Mesenchymal stem cell (in vitro differentiated cells and primary cell): ENCODE results near the gene LIPI.
"Not testable (repeated sequence)": the region's sequence is repeated elsewhere in the genome, so short reads cannot be mapped to it uniquely, and the experiment has no call there.

Source experiments
- DNase-seq: peaks from one replicate; pipeline ENCODE4 v3.0.0-alpha.2; 2013
- H2AFZ ChIP-seq: one replicate; pipeline ENCODE4 v1.6.1; 2013; ENCODE audit warnings: low read depth, mild to moderate bottlenecking, control low read depth, inconsistent platforms, low read length, moderate library complexity
- H2AK5ac ChIP-seq: 2 replicates; pipeline ENCODE4 v1.6.1; 2013; ENCODE audit warnings: low read length, moderate library complexity, mild to moderate bottlenecking, inconsistent platforms; ENCODE audit not compliant: severe bottlenecking
- H2BK120ac ChIP-seq: one replicate; pipeline ENCODE4 v1.6.1; 2013; ENCODE audit warnings: low read depth, mild to moderate bottlenecking, inconsistent platforms, low read length, moderate library complexity
- H2BK12ac ChIP-seq, 2 experiments: one replicate each; pipeline ENCODE4 v1.6.1; 2013; ENCODE audit warnings: inconsistent platforms in 2 of 2, low read length in 2 of 2, mild to moderate bottlenecking in 2 of 2, moderate library complexity in 2 of 2, control low read depth in 1 of 2
- H2BK15ac ChIP-seq: one replicate; pipeline ENCODE4 v1.6.1; 2013; ENCODE audit warnings: mild to moderate bottlenecking, low read depth, inconsistent platforms; ENCODE audit not compliant: poor library complexity, severe bottlenecking
- H2BK5ac ChIP-seq: 2 replicates; pipeline ENCODE4 v1.6.1; 2013; ENCODE audit warnings: low read depth, mild to moderate bottlenecking, low read length, control low read depth, inconsistent platforms; ENCODE audit not compliant: poor library complexity, severe bottlenecking
- H3K14ac ChIP-seq, 2 experiments: one replicate each; pipeline ENCODE4 v1.6.1; 2013; ENCODE audit warnings: inconsistent platforms in 2 of 2, low read length in 2 of 2, control low read depth in 1 of 2, mild to moderate bottlenecking in 1 of 2, moderate library complexity in 1 of 2
- H3K18ac ChIP-seq, 2 experiments: one replicate each; pipeline ENCODE4 v1.6.1; 2013; ENCODE audit warnings: inconsistent platforms in 2 of 2, low read length in 2 of 2, control low read depth in 1 of 2, low read depth in 1 of 2, mild to moderate bottlenecking in 1 of 2
- H3K23ac ChIP-seq, 2 experiments: one replicate each; pipeline ENCODE4 v1.6.1; 2013; ENCODE audit warnings: inconsistent platforms in 2 of 2, low read length in 2 of 2, mild to moderate bottlenecking in 2 of 2, moderate library complexity in 2 of 2, control low read depth in 1 of 2
- H3K27ac ChIP-seq: 2 replicates; pipeline ENCODE4 v1.5.1; 2013; ENCODE audit warnings: mild to moderate bottlenecking, moderate library complexity, low read length, control low read depth, inconsistent platforms; ENCODE audit not compliant: poor library complexity, severe bottlenecking
- H3K27me3 ChIP-seq, 2 experiments: 2 replicates each; pipeline versions ENCODE4 v1.6.1 to v1.7.0; 2013; ENCODE audit warnings: low read length in 2 of 2, mild to moderate bottlenecking in 2 of 2, moderate library complexity in 2 of 2, control low read depth in 1 of 2, inconsistent platforms in 1 of 2; ENCODE audit not compliant: control insufficient read depth in 1 of 2, insufficient read depth in 1 of 2
- H3K36me3 ChIP-seq, 2 experiments: 2 replicates each; pipeline versions ENCODE4 v1.6.1 to v1.7.0; 2013; ENCODE audit warnings: low read length in 2 of 2, control low read depth in 1 of 2, inconsistent platforms in 1 of 2, low read depth in 1 of 2, mild to moderate bottlenecking in 1 of 2; ENCODE audit not compliant: insufficient read depth in 2 of 2, control insufficient read depth in 1 of 2
- H3K4ac ChIP-seq, 2 experiments: one replicate each; pipeline ENCODE4 v1.6.1; 2013; ENCODE audit warnings: inconsistent platforms in 2 of 2, low read length in 2 of 2, mild to moderate bottlenecking in 2 of 2, moderate library complexity in 2 of 2, control low read depth in 1 of 2, low read depth in 1 of 2
- H3K4me1 ChIP-seq: 2 replicates; pipeline ENCODE4 v1.6.1; 2013; ENCODE audit warnings: low read depth, low read length, control low read depth; ENCODE audit not compliant: control insufficient read depth, insufficient read depth
- H3K4me2 ChIP-seq: 2 replicates; pipeline ENCODE4 v1.6.1; 2013; ENCODE audit warnings: low read length, mild to moderate bottlenecking, inconsistent platforms; ENCODE audit not compliant: poor library complexity, severe bottlenecking
- H3K4me3 ChIP-seq, 2 experiments: 2 replicates each; pipeline versions ENCODE4 v1.5.1 to v1.7.0; 2013; ENCODE audit warnings: low read length in 2 of 2, mild to moderate bottlenecking in 2 of 2, control low read depth in 1 of 2, low read depth in 1 of 2; ENCODE audit not compliant: insufficient read depth in 1 of 2
- H3K79me1 ChIP-seq: replicated peaks from 2 replicates; pipeline ENCODE4 v1.6.1; 2013; ENCODE audit warnings: mild to moderate bottlenecking, control low read depth, low read length, inconsistent platforms; ENCODE audit not compliant: poor library complexity, severe bottlenecking
- H3K9ac ChIP-seq: 2 replicates; pipeline ENCODE4 v1.7.0; 2013; ENCODE audit warnings: mild to moderate bottlenecking, low read length, moderate library complexity
- H3K9me3 ChIP-seq: 2 replicates; pipeline ENCODE4 v1.7.0; 2013; ENCODE audit warnings: mild to moderate bottlenecking, low read length; ENCODE audit not compliant: control insufficient read depth
- H4K8ac ChIP-seq: one replicate; pipeline ENCODE4 v1.6.1; 2013; ENCODE audit warnings: inconsistent platforms, mild to moderate bottlenecking, low read length, moderate library complexity
- H4K91ac ChIP-seq: one replicate; pipeline ENCODE4 v1.6.1; 2013; ENCODE audit warnings: mild to moderate bottlenecking, low read length, inconsistent platforms
- WGBS: methylation state at CpG from one replicate; pipeline ENCODE4 v1.1.7; 2013; ENCODE audit warnings: mixed read lengths; 5-methylcytosine and 5-hydroxymethylcytosine counted together

The LIPI gene

DNA sequence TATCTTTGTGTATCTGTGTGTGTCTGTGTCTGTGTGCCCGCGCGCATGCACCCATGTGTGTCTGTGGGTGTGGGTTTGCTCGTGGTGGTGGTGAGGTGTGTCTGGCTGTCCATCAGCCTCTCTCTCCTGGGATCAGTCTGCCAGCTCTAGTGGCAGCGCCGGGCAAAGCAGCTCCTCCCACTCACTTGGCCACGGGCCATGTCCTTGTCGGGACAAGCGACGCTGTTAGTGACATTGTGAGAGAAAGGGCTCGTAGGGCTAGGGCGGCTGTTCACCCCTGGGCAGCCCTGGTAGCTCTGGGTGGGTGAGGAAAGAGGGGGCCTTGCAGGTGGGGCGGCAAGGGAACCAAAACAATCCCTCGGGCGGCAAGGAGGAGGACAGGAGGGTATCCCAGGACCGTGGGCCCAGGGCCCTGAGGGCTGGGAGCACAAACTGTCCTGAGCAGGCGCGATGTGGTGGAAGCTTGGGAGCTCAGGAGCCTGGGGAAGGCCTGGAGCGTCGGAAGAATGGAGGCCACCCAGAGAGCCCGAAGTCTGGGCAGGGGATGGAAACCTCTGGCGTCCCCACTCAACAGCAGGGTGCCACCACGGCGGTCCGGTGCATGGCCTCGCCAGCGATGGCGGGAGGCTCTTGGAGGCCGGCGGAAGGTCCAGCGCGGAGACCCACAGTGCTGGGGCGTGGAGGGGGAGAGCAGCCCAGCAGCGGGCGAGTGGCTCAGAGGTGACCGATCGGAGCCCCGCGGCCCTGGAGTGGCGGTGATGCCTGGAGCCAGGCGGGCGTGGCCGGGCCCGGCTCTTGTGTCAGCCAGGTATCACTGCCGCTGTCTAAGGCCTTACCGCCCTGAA is 140.5 kb downstream of the LIPI start:
- H4K91ac ChIP-seq: no peak overlapping the region
- H3K27ac ChIP-seq: no peak overlapping the region
- 97% methylated on average over 46 of the region's 46 CpGs for WGBS

DNA sequence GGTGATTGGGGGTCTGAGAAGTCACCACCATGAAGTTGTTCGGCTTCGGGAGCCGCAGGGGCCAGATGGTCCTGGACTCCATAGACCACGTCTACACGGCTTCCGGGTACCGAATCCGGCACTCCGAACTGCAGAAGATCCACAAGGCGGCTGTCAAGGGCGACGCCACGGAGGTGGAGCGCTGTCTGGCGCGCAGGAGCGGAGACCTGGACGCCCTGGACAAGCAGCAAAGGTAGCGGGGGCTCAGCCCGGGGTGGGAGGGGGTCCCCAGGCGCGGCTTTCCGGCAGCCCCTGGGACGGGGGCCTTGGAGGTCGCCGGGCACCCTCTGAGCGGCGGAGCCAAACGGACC is 146.5 kb downstream of the LIPI start:
- Histone ChIP-seq H3K27ac (no peak overlapping the region), H3K18ac (no peak overlapping the region), H3K27me3 (no peaks in the 10 kb centered on the region), H4K8ac (no peak overlapping the region), H3K9ac (no peak overlapping the region), H3K4me3 (no peak overlapping the region), H3K4me1 (no peaks in the 10 kb centered on the region), H3K23ac (no peak overlapping the region), H3K14ac (no peak overlapping the region), H3K4ac (no peak overlapping the region), H4K91ac (no peak overlapping the region), H3K79me1 (peaks cover 11% of the 10 kb centered on the region), H2AFZ (no peak overlapping the region), H3K36me3 (peaks cover 0 to 4% of the 10 kb centered on the region in 2 experiments), H2BK5ac (no peak overlapping the region), H3K4me2 (no peak overlapping the region), H2AK5ac (no peak overlapping the region), H2BK15ac (no peak overlapping the region), H3K9me3 (no peaks in the 10 kb centered on the region), H2BK120ac (no peak overlapping the region), H2BK12ac (no peak overlapping the region)
- WGBS: 94% methylated on average over 21 of the region's 29 CpGs
- no peak for DNase-seq

More for the DNA sequence above, 140.5 kb downstream of the LIPI start:
- Histone ChIP-seq H3K4me1 (no peaks in the 10 kb centered on the region), H2AFZ (no peak overlapping the region), H2AK5ac (no peak overlapping the region), H3K9ac (no peak overlapping the region), H3K36me3 (peaks cover 0 to 25% of the 10 kb centered on the region in 2 experiments), H3K27me3 (no peaks in the 10 kb centered on the region), H3K9me3 (no peaks in the 10 kb centered on the region), H2BK12ac (no peak overlapping the region), H3K79me1 (peaks cover 4% of the 10 kb centered on the region), H3K18ac (no peak overlapping the region), H3K23ac (no peak overlapping the region), H3K14ac (no peak overlapping the region), H2BK5ac (no peak overlapping the region), H3K4me2 (no peak overlapping the region), H2BK120ac (no peak overlapping the region), H3K4ac (no peak overlapping the region), H2BK15ac (no peak overlapping the region), H3K4me3 (no peak overlapping the region), H4K8ac (no peak overlapping the region)
- DNase-seq: no peak

DNA sequence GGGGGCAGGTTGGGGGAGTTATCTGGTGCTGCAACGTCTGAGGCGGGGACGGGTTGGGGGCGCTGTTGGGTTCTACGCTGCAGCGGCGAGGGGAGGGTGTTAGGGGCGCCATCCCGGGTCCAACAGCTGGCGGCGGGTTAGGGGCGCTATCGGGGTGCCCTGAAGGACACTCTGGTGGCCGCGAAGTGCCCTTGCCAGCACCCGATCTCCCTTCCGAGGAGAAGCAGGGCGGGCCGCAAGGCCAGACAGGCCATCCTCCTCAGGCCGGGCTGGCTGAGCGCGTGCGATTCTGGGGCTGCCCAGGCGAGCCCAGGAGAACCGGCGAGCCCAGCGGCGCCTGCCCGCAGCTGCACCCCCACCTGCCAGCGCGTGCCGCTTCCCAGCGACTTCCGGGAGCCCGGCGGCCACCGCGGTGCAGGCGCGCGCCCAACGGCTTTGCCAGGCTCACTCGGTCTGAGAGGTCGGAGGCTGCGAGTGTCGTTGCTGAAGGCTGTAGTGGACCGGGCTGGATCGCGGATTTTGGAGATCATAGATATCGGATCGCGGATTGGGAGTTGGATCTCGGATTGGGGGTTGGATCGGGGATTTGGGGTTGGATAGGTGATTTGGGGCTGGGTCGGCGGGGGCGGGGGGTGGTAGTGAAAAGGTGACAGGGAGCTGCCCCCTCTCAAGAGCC is 147.0 kb downstream of the LIPI start:
- not testable (repeated sequence) for H2BK5ac ChIP-seq, H3K4me3 ChIP-seq, H3K14ac ChIP-seq, H3K36me3 ChIP-seq, H3K18ac ChIP-seq, H2AFZ ChIP-seq, H2BK15ac ChIP-seq, H2BK120ac ChIP-seq, H4K8ac ChIP-seq, DNase-seq, H3K9me3 ChIP-seq, H3K27me3 ChIP-seq, H3K4ac ChIP-seq, H2AK5ac ChIP-seq, H3K27ac ChIP-seq, H3K4me1 ChIP-seq, H2BK12ac ChIP-seq, H3K23ac ChIP-seq, H3K9ac ChIP-seq, H4K91ac ChIP-seq, H3K4me2 ChIP-seq
- peaks cover 11% of the 10 kb centered on the region for H3K79me1 ChIP-seq
- 96% methylated on average over 57 of the region's 57 CpGs for WGBS

- not testable (repeated sequence) for H3K4me3 ChIP-seq, H2BK5ac ChIP-seq, H3K4ac ChIP-seq, H2AFZ ChIP-seq, H3K27ac ChIP-seq, H3K27me3 ChIP-seq, H3K9me3 ChIP-seq, H3K23ac ChIP-seq, H3K9ac ChIP-seq, H3K4me2 ChIP-seq, H3K14ac ChIP-seq, DNase-seq, H3K4me1 ChIP-seq, H4K8ac ChIP-seq, H2BK12ac ChIP-seq, H2BK120ac ChIP-seq, H3K36me3 ChIP-seq, H3K18ac ChIP-seq, H4K91ac ChIP-seq, H2BK15ac ChIP-seq, H2AK5ac ChIP-seq
- WGBS: 96% methylated on average over 11 of the region's 19 CpGs
- peaks cover 15% of the 10 kb centered on the region for H3K79me1 ChIP-seq
These were observed 148.1 kb downstream of the LIPI start for GRCh38 chr21:14062684-14063083.
